Fibroblast of lung (primary cell): ENCODE data around the gene ATP11A. TPM values are rescaled to one million over a fixed set of nuclear protein-coding genes. Genes with fewer than 3 reads are reported as not detected.

Experiments
- DNase-seq, 2 donors: peaks; one replicate each; pipeline versions ENCODE4 v3.0.0 to v3.0.0-alpha.2; 2010; ENCODE audit warnings: low read depth in 2 of 2
- H2AFZ ChIP-seq: 2 replicates; pipeline ENCODE4 v1.5.1; 2012; ENCODE audit warnings: low read length, control low read depth, inconsistent platforms
- H3K27ac ChIP-seq: 2 replicates; pipeline ENCODE4 v1.5.1; 2011; ENCODE audit warnings: low read length, control low read depth; ENCODE audit not compliant: insufficient read depth
- H3K27me3 ChIP-seq: 2 replicates; pipeline ENCODE4 v1.5.1; 2011; ENCODE audit warnings: mild to moderate bottlenecking, low read length; ENCODE audit not compliant: control insufficient read depth, insufficient read depth
- H3K36me3 ChIP-seq: 2 replicates; pipeline ENCODE4 v1.5.1; 2011; ENCODE audit warnings: low read length; ENCODE audit not compliant: control insufficient read depth, insufficient read depth
- H3K4me1 ChIP-seq: 2 replicates; pipeline ENCODE4 v1.5.1; 2011; ENCODE audit warnings: low read length; ENCODE audit not compliant: control insufficient read depth, insufficient read depth; ENCODE audit errors: extremely low read depth
- H3K4me2 ChIP-seq: 2 replicates; pipeline ENCODE4 v1.5.1; 2011; ENCODE audit warnings: low read length, control low read depth; ENCODE audit not compliant: insufficient read depth; ENCODE audit errors: extremely low read depth
- H3K4me3 ChIP-seq, 4 experiments: fragments of 200-600 bp in 1 of 4; sonication (generic) in 1 of 4; replicated peaks in 1 of 4; 2 replicates each; pipeline ENCODE4 v1.5.1; 2011 to 2016; ENCODE audit warnings: low read length in 4 of 4, low read depth in 3 of 4, mild to moderate bottlenecking in 3 of 4, control low read depth in 2 of 4, inconsistent platforms in 1 of 4, mixed read lengths in 1 of 4; ENCODE audit not compliant: insufficient read depth in 1 of 4; ENCODE audit errors: control extremely low read depth in 1 of 4
- H3K79me2 ChIP-seq: 2 replicates; pipeline ENCODE4 v1.5.1; 2012; ENCODE audit warnings: mild to moderate bottlenecking, low read length, inconsistent platforms; ENCODE audit not compliant: control insufficient read depth, insufficient read depth
- H3K9ac ChIP-seq: 2 replicates; pipeline ENCODE4 v1.5.1; 2011; ENCODE audit warnings: mild to moderate bottlenecking, low read length, control low read depth; ENCODE audit not compliant: insufficient read depth
- H3K9me3 ChIP-seq: 2 replicates; pipeline ENCODE4 v1.5.1; 2012; ENCODE audit warnings: low read depth, low read length; ENCODE audit not compliant: control insufficient read depth, insufficient read depth
- H4K20me1 ChIP-seq: 2 replicates; pipeline ENCODE4 v1.5.1; 2011; ENCODE audit warnings: low read length; ENCODE audit not compliant: control insufficient read depth, insufficient read depth; ENCODE audit errors: extremely low read depth
- EZH2 ChIP-seq: IDR thresholded peaks from 2 replicates; pipeline ENCODE4 v1.5.1; 2012; ENCODE audit warnings: low read length, control low read depth, mild to moderate bottlenecking; ENCODE audit errors: missing control alignments
- polyA plus RNA-seq, 2 donors: library from polyadenylated mRNA; depleted of rRNA in 1 of 2; stranded (reverse) in 1 of 2; unstranded in 1 of 2; fragments of >200 nt; gene quantifications; 2 replicates each; pipeline ENCODE4 v1.2.1, GENCODE V29; 2011 to 2012; ENCODE audit warnings: missing spikeins in 1 of 2
- total RNA-seq: library from RNA; depleted of rRNA; stranded (reverse); fragments of >200 nt; gene quantifications from 2 replicates; pipeline ENCODE4 v1.2.1, GENCODE V29; 2014
- TF ChIP-seq, protein P1 (sequence below), 2 donors: IDR thresholded peaks in 1 of 2; conservative IDR thresholded peaks in 1 of 2; 1 replicate in 1 of 2; 2 replicates in 1 of 2; pipeline ENCODE4 v1.5.1; 2011 to 2012; ENCODE audit warnings: low read length in 2 of 2, control low read depth in 1 of 2, inconsistent platforms in 1 of 2, low read depth in 1 of 2, mild to moderate bottlenecking in 1 of 2

The ATP11A gene
- total and polyA plus RNA-seq, 2 donors (not counting 1 experiment from before 2014, with no cell fraction given) = 2.3 to 7.8 TPM

GRCh38 chr13:112908342-112908741 lies 218.5 kb downstream of the ATP11A start:
- H3K36me3 ChIP-seq = no peaks in the 10 kb centered on the region
- no peaks in the 10 kb centered on the region for H3K9me3 ChIP-seq
- H3K4me1 ChIP-seq = no peaks in the 10 kb centered on the region
- H3K27ac ChIP-seq = no peak overlapping the region
- no peak for DNase-seq
- H3K4me2 ChIP-seq = no peak overlapping the region
- H4K20me1 ChIP-seq = no peaks in the 10 kb centered on the region
- no peak overlapping the region for H3K9ac ChIP-seq
- H2AFZ ChIP-seq = no peak overlapping the region
- peaks cover 7% of the 10 kb centered on the region for H3K27me3 ChIP-seq
- H3K79me2 ChIP-seq = no peaks in the 10 kb centered on the region
- no peak for TF ChIP-seq EZH2
- TF ChIP-seq, protein P1, sequence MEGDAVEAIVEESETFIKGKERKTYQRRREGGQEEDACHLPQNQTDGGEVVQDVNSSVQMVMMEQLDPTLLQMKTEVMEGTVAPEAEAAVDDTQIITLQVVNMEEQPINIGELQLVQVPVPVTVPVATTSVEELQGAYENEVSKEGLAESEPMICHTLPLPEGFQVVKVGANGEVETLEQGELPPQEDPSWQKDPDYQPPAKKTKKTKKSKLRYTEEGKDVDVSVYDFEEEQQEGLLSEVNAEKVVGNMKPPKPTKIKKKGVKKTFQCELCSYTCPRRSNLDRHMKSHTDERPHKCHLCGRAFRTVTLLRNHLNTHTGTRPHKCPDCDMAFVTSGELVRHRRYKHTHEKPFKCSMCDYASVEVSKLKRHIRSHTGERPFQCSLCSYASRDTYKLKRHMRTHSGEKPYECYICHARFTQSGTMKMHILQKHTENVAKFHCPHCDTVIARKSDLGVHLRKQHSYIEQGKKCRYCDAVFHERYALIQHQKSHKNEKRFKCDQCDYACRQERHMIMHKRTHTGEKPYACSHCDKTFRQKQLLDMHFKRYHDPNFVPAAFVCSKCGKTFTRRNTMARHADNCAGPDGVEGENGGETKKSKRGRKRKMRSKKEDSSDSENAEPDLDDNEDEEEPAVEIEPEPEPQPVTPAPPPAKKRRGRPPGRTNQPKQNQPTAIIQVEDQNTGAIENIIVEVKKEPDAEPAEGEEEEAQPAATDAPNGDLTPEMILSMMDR (conservative IDR thresholded peaks at IDR 0.05 in 1 of 2, IDR thresholded peaks at IDR 0.05 in 1 of 2; ENCODE audit: low read depth in 1 of 2, low read length in 2 of 2) = no peak
- no peak overlapping the region for H3K4me3 ChIP-seq

DNA sequence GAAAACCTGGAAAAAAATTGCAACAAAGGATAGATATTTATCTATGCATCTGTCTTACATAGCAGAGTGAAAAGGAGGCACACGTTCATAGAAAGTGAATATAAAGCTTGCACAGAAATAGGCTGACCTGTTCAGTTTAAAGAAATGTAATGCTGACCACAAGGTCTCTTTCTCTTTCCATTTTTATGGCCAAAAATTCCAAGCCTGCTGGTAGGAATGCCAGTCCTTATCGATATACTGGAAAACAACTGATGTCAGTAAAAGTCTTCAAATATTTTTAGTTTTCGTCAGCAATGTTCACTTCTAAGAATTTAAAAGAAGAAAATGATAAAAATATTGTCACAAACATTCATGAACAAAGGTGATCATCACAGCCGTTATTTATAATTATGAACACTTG lies 220.2 kb downstream of the ATP11A start:
- DNase-seq = peak in 1 of 2 donors; percentile 27

GRCh38 chr13:112910616-112911280 lies 220.9 kb downstream of the ATP11A start:
- peaks cover 10% of the 10 kb centered on the region for H3K27me3 ChIP-seq
- no peak for TF ChIP-seq EZH2
- TF ChIP-seq, protein P1 (conservative IDR thresholded peaks at IDR 0.05 in 1 of 2, IDR thresholded peaks at IDR 0.05 in 1 of 2; ENCODE audit: low read depth in 1 of 2, low read length in 2 of 2) = no peak
- DNase-seq = no peak

More for the DNA sequence above, 220.2 kb downstream of the ATP11A start:
- Histone ChIP-seq H3K27me3 (peaks cover 10% of the 10 kb centered on the region), H3K4me3 (no peak overlapping the region), H3K79me2 (no peaks in the 10 kb centered on the region), H3K27ac (no peak overlapping the region), H3K36me3 (no peaks in the 10 kb centered on the region), H3K9ac (no peak overlapping the region), H3K4me1 (no peaks in the 10 kb centered on the region), H4K20me1 (no peaks in the 10 kb centered on the region), H3K9me3 (no peaks in the 10 kb centered on the region), H2AFZ (no peak overlapping the region), H3K4me2 (no peak overlapping the region)
- no peak for TF ChIP-seq EZH2
- TF ChIP-seq, protein P1 (conservative IDR thresholded peaks at IDR 0.05 in 1 of 2, IDR thresholded peaks at IDR 0.05 in 1 of 2; ENCODE audit: low read depth in 1 of 2, low read length in 2 of 2) = no peak

More at GRCh38 chr13:112910616-112911280, 220.9 kb downstream of the ATP11A start:
- Histone ChIP-seq H3K4me3 (no peak overlapping the region), H2AFZ (no peak overlapping the region), H3K79me2 (no peaks in the 10 kb centered on the region), H3K9me3 (no peaks in the 10 kb centered on the region), H3K36me3 (no peaks in the 10 kb centered on the region), H3K27ac (no peak overlapping the region), H3K4me2 (no peak overlapping the region), H3K4me1 (no peaks in the 10 kb centered on the region), H3K9ac (no peak overlapping the region), H4K20me1 (no peaks in the 10 kb centered on the region)
